ENCODE results near the gene PLAGL2. TPM values are rescaled to one million over a fixed set of nuclear protein-coding genes. Genes with fewer than 3 reads are reported as not detected.
A peak's percentile ranks its signal among the peaks of the same experiment; 100 is the strongest.

The PLAGL2 gene
- total and polyA plus RNA-seq, 4 donors: 1.3 to 7.2 (median 1.6) TPM

DNA sequence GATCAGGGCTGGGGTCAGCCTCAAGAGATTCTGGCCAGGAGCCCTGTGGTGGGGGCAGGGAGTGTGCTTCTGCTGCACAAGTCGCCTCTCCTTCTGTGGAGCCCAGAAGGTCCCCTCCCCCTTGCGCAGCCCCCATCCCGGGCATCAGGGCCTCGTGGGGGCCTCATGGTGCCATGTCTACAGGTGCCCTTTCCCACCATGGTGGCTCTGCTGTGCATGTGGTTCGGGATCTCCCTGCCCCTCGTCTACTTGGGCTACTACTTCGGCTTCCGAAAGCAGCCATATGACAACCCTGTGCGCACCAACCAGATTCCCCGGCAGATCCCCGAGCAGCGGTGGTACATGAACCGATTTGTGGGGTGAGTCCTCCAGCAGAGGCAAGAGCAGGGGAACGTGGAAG is 49.9 kb downstream of the PLAGL2 start:
- DNase-seq (ENCODE audit: low spot score): no peak
- 96% methylated on average over 14 of the region's 14 CpGs for WGBS

GRCh38 chr20:32155017-32155981 is 52.2 kb downstream of the PLAGL2 start:
- Histone ChIP-seq H3K9me3 (ENCODE audit: control insufficient read depth in 4 of 4, low read length in 3 of 4) (no peaks in the 10 kb centered on the region), H3K36me3 (ENCODE audit: control insufficient read depth in 4 of 4, insufficient read depth in 3 of 4, low read depth in 1 of 4, low read length in 3 of 4) (peaks cover 14 to 58% (median 41%) of the 10 kb centered on the region in 4 donors), H3K4me1 (ENCODE audit: control insufficient read depth in 4 of 4, insufficient read depth in 4 of 4, low read length in 3 of 4) (peaks cover 3 to 14% (median 11%) of the 10 kb centered on the region in 4 donors), H3K27me3 (ENCODE audit: control insufficient read depth in 4 of 4, insufficient read depth in 4 of 4, low read length in 3 of 4) (no peaks in the 10 kb centered on the region), H3K27ac (ENCODE audit: low read depth in 1 of 2, low read length in 2 of 2) (peak overlapping the region; percentile 64 to 89), H3K4me3 (ENCODE audit: low read depth in 1 of 3, low read length in 3 of 3) (no peak overlapping the region), H3K9ac (ENCODE audit: low read depth in 1 of 2, low read length in 2 of 2) (no peak overlapping the region)
- DNase-seq (ENCODE audit: low spot score): peak; percentile 62
- peak; percentile 9 for TF ChIP-seq CTCF (IDR thresholded peaks at IDR 0.05; ENCODE audit: low read depth, low read length, missing input control)
- peak in 1 of 2 donors; percentile 35 for TF ChIP-seq JUND (IDR thresholded peaks at IDR 0.05)
- peak; percentile 31 to 55 for TF ChIP-seq RAD21 (IDR thresholded peaks at IDR 0.05)
- TF ChIP-seq FOXA1 (IDR thresholded peaks at IDR 0.05): no peak
- TF ChIP-seq NR2F2 (IDR thresholded peaks at IDR 0.05): peak; percentile 92
- TF ChIP-seq RXRA (IDR thresholded peaks at IDR 0.05): peak; percentile 66 to 82
- TF ChIP-seq ZBTB33 (IDR thresholded peaks at IDR 0.05): no peak
- TF ChIP-seq HNF4A (conservative IDR thresholded peaks at IDR 0.05): peak; percentile 41 to 44
- peak; percentile 70 for TF ChIP-seq SP1 (IDR thresholded peaks at IDR 0.05)
- WGBS: 39% methylated on average over 11 of the region's 11 CpGs

More for the DNA sequence above, 49.9 kb downstream of the PLAGL2 start:
- Histone ChIP-seq H3K9me3 (ENCODE audit: control insufficient read depth in 4 of 4, low read length in 3 of 4) (no peaks in the 10 kb centered on the region), H3K4me1 (ENCODE audit: control insufficient read depth in 4 of 4, insufficient read depth in 4 of 4, low read length in 3 of 4) (peaks cover 3 to 14% (median 11%) of the 10 kb centered on the region in 4 donors), H3K36me3 (ENCODE audit: control insufficient read depth in 4 of 4, insufficient read depth in 3 of 4, low read depth in 1 of 4, low read length in 3 of 4) (peaks cover 18 to 59% (median 48%) of the 10 kb centered on the region in 4 donors), H3K27me3 (ENCODE audit: control insufficient read depth in 4 of 4, insufficient read depth in 4 of 4, low read length in 3 of 4) (no peaks in the 10 kb centered on the region), H3K27ac (ENCODE audit: low read depth in 1 of 2, low read length in 2 of 2) (no peak overlapping the region), H3K4me3 (ENCODE audit: low read depth in 1 of 3, low read length in 3 of 3) (no peak overlapping the region), H3K9ac (ENCODE audit: low read depth in 1 of 2, low read length in 2 of 2) (no peak overlapping the region)
- TF ChIP-seq GABPA (IDR thresholded peaks at IDR 0.05 in 1 of 2, conservative IDR thresholded peaks at IDR 0.05 in 1 of 2): no peak
- TF ChIP-seq YY1 (IDR thresholded peaks at IDR 0.05): no peak
- TF ChIP-seq TAF1 (conservative IDR thresholded peaks at IDR 0.05): no peak
- no peak for TF ChIP-seq ZBTB33 (IDR thresholded peaks at IDR 0.05)
- TF ChIP-seq EGR1 (IDR thresholded peaks at IDR 0.05; ENCODE audit: low read depth in 2 of 2): no peak
- no peak for TF ChIP-seq HNF4G (IDR thresholded peaks at IDR 0.05)
- TF ChIP-seq, protein P1, sequence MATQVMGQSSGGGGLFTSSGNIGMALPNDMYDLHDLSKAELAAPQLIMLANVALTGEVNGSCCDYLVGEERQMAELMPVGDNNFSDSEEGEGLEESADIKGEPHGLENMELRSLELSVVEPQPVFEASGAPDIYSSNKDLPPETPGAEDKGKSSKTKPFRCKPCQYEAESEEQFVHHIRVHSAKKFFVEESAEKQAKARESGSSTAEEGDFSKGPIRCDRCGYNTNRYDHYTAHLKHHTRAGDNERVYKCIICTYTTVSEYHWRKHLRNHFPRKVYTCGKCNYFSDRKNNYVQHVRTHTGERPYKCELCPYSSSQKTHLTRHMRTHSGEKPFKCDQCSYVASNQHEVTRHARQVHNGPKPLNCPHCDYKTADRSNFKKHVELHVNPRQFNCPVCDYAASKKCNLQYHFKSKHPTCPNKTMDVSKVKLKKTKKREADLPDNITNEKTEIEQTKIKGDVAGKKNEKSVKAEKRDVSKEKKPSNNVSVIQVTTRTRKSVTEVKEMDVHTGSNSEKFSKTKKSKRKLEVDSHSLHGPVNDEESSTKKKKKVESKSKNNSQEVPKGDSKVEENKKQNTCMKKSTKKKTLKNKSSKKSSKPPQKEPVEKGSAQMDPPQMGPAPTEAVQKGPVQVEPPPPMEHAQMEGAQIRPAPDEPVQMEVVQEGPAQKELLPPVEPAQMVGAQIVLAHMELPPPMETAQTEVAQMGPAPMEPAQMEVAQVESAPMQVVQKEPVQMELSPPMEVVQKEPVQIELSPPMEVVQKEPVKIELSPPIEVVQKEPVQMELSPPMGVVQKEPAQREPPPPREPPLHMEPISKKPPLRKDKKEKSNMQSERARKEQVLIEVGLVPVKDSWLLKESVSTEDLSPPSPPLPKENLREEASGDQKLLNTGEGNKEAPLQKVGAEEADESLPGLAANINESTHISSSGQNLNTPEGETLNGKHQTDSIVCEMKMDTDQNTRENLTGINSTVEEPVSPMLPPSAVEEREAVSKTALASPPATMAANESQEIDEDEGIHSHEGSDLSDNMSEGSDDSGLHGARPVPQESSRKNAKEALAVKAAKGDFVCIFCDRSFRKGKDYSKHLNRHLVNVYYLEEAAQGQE (IDR thresholded peaks at IDR 0.05): no peak
